Stimulated activated CD4-positive, alpha-beta T cell treated with anti-CD3 and anti-CD28 coated beads, TNF-alpha, amount 100 ng/mL, for 1 hour (primary cell): ENCODE results near the gene ARSJ.
A peak's percentile ranks its signal among the peaks of the same experiment; 100 is the strongest.
"Not testable (repeated sequence)": the region's sequence is repeated elsewhere in the genome, so short reads cannot be mapped to it uniquely, and the experiment has no call there.

Experiments
- DNase-seq, 3 donors: peaks; one replicate each; pipeline ENCODE4 v3.0.0-alpha.2; 2020; ENCODE audit warnings: low read depth in 3 of 3, low spot score in 1 of 3

The ARSJ gene

DNA sequence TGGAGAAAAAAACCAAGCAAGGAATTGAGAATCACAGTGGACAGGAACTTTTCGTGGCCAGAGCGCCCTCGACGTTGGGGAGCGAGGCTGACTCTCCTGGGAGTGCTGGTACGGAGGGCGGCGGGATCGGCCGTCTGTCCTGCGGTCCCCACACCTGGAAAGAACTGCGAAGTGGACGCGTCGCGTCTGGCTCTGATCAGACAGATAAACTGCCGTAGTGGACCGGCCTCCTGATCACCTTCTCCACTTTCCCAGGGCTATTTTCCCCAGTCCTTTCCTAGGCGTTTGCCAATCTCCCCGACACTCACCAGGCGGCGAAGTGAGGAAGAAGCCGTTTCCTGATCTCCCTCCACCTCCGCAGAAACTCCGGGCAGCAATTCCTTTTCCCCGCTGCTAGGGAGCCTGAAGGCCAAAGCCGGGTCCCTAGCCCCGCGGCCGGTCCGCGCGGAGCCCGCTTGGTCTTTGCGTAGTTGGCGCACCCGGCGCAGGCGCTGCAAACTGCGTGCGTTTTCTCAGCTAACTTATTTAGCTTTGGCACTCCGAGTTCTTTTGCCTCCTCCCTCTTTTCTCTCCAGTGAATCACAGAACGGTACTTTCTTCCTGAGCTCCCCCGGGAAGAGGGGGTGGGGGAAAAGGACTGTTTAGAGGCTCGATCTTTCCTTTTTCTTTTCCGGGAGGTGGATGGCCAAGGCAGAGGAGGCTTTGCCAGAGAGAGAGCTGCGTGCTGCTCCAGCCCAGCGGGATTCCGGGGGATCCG is at the start of gene ARSJ:
Gene ARSJ, minus strand, starts transcription at position 500 of the 757 bp plus-strand sequence. CDS start 813 bp downstream, outside the sequence.
- peak in 1 of 3 donors; percentile 14 for DNase-seq

GRCh38 chr4:114028071-114028470 is 48.6 kb upstream of the ARSJ start:
- no peak for DNase-seq

GRCh38 chr4:114027596-114027995 is 48.1 kb upstream of the ARSJ start:
- no peak for DNase-seq

- DNase-seq = no peak
Observed at GRCh38 chr4:114026447-114026846, 47.0 kb upstream of the ARSJ start.

DNA sequence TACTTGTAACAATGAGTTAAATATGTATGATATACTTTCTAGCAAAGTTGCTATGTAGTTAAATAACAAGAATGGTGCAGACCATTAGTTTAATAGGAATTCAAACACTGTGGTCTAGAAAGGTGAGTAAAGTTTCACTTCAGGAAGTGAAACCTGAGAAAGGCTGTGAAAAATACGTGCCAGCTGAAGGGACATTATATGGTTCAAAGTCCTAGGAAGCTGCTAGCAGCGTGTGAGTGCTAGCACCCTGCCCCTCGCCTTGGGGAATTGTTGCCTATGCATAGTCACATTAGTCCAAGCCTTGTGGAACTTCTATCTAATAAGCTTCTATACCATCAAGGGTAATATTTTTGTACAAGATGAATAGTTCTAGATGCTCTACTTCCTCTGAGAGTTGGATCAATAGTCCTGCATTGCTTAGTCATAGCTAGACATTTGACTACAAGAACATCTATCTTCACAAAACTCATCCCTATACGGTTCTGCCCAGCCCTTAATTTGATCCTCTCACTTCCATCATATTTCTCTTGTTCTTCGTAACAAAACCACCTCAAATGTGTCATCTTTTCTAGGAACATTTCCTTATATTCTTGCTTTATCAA is 45.8 kb upstream of the ARSJ start:
- no peak for DNase-seq

DNA sequence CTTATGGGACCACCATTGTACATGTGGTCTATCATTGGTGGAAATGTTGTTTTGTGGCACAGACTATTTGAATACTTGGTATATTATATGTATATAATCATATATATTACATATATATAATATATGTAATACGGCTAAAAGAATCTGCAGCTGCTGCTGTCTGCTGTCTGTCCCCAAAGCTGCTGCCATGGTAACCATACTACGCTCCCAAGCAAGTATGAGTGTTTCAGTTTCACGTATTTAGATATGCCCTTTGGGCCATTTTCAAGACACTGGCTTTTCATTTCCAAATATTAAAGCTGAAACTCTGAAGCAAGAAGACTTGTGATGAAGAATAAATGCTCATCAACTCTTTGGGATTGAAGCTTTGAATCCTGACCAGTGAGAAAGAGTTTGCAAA is 42.0 kb upstream of the ARSJ start:
- no peak for DNase-seq

GRCh38 chr4:114019969-114020358 is 40.5 kb upstream of the ARSJ start:
- DNase-seq = no peak

- DNase-seq = no peak
Observed at GRCh38 chr4:114019276-114019968, 40.0 kb upstream of the ARSJ start.

GRCh38 chr4:114017120-114017917 is 37.9 kb upstream of the ARSJ start:
- no peak for DNase-seq

- DNase-seq = no peak
Observed at GRCh38 chr4:114015444-114015899, 36.0 kb upstream of the ARSJ start.

GRCh38 chr4:114013201-114013600 is 33.8 kb upstream of the ARSJ start:
- DNase-seq = not testable (repeated sequence)

GRCh38 chr4:114012749-114013148 is 33.3 kb upstream of the ARSJ start:
- no peak for DNase-seq

DNA sequence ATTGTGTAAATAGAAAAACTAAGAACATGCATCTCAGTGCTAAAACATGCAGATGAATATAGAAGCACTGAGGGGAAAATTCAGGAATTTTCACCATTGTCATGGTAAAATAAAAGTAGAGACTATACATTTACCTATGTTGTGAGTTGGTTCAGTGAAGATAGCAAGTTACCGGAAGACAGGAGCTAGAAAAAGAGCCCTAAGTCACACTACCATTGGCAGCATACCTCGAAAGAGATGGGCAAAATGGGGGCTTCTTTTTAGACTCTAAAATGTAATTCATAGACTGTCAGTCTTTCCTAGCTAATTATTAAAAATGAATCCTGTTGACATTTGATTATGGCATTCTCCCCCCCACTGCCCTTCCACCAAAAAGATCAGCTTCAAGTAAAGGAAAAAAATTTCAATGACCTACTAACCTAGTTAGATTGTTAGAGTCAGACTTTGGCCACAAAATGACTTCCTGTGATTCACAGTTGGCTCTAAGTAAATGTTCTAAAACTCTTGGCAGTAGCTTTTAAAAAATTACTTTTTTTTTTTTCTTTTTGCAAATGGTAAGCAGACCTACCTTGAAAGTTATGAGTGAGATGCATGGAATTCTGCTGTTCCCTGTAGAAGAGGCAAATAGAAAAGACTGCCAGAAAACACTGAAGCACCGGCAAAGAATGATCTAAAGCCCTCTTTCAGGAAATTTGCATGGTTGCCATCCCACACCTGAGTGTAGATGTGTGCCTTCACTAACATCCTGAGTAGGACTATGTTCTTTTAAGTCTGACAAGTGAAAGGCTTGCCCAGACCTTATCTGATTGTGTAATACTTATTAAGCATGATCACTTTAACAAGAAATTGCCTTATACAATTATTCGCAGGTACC is 26.4 kb upstream of the ARSJ start:
- DNase-seq = no peak

DNA sequence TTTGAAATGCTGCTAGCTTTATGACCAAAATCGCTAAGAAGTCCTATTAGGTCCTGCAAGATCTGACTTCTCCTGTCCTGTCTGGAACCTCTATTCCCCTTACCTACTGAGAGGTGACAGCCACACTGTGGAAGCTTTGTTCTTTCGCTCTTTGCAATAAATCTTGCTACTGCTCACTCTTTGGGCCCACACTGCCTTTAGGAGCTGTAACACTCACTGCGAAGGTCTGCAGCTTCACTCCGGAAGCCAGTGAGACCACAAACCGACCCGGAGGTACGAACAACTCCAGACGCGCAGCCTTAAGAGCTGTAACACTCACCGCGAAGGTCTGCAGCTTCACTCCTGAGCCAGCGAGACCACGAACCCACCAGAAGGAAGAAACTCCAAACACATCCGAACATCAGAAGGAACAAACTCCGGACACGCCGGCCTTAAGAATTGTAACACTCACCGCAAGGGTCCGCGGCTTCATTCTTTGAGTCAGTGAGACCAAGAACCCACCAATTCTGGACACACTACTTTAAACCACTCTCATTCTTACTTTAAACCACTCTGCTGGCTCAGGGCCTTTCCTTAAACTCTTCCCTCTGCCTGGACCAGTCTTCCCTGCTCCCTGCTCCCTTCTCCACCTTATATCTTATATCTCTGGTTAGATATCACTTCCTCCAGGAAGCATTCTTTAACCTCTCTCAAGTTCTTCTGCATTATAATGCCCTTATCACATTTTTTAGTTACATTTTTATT is 25.2 kb upstream of the ARSJ start:
- not testable (repeated sequence) for DNase-seq

DNA sequence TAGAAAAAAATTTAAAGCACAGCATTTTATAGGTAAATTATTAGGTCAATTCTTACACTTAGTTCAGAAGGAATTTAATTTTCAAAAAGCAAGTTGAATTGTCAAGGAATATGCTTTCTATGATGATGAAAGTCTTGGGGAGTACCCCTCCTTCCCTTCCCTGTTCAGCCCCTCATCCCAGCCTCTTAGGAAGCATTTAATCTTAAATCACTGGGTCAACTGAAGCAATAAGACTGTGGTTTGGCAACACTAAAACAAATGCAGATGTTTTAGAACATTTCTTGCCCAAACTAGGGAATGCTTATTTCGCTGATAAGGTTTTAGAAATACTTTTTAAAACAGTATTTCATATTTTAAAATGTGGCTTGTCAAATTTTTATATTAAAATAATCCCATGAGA is 19.1 kb upstream of the ARSJ start:
- DNase-seq = no peak

- DNase-seq = no peak
Observed at GRCh38 chr4:113998079-113998478, 18.6 kb upstream of the ARSJ start.

GRCh38 chr4:113997206-113997605 is 17.8 kb upstream of the ARSJ start:
- no peak for DNase-seq

DNA sequence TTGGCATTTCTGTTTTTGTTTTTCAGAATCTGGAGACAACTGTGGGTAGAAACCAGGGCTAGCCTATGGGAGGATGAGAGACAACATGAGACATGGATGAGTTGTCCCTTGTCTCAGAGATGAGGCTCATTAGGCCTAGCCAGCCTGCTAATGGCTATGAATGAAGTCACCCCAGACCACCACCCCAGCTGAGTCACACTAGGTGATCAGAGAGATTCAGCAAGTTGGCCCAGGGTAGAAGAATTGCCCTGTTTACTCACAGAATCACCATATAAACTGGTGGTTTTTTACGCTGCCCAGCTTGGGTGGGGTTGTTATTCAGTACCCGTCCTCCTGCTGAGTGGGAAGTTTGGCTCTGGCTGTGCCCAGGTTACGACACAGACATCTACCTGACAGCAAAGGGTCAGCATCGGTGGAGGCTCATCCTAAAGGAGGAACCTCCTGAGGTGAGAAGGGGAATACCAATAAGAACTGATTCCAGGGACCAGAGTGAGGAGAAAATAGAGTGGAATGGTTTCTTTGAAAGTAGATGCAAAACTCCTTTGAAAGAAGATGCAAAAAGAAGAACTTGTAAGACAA is 17.2 kb upstream of the ARSJ start:
- no peak for DNase-seq

DNA sequence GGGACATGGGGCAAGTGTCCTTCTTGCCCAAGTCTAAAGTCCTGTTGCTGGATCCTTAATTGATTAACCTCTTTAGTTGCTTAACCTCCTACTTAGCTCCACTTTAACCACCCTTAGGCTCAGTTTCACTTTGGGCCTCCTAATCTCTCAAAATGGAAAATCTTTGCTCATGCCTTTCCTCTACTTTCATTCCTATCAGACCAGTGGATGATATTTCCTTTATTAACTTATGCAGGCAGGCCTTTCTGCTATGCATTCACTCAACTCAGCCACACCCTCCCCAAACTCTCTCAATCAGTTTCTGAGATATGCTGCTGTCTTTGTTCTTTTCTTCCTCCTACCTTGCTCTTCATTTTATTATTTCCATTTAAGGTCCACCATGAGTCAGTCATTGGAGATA is 14.4 kb upstream of the ARSJ start:
- no peak for DNase-seq
